ENCODE measurements around the gene SLC8B1. TPM values are rescaled to one million over a fixed set of nuclear protein-coding genes. Genes with fewer than 3 reads are reported as not detected.
"Not testable (repeated sequence)": the region's sequence is repeated elsewhere in the genome, so short reads cannot be mapped to it uniquely, and the experiment has no call there.

The SLC8B1 gene
- total RNA-seq, 3 donors from 2014 or later: 40.8 to 65.3 (median 47.2) TPM

DNA sequence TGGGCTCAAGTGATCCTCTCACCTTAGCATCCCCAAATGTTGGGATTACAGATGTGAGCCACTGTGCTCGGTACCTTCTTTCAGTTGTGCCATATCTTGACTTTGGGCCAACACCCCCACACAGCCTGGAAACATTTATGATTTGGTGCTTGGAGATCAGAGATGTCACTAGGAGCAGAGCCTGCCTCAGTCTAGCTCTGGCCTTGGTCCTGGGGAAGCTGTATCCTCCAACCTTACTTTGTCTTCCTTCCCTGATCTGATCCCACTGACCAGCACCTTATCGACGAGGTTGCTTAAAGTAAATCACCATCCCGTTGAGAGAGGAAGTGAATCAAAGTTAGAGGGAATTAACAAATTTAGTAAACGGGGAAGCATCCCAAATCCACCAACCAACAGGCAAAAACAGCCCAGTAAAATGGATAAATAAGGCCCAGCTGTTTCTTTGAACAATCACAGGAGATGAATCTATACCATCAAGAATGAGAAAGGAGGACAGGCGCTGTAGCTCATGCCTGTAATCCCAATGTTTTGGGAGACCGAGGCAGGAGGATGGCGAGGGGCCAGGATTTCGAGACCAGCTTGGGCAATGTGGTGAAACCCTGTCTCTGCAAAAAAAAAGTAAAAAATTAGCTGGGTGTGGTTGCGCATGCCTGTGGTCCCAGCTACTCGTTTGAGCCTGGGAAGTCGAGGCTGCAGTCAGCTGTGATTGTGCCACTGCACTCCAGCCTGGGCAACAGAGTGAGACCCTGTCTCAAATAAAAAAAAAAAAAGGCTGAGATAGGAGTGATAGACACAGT is 26.9 kb upstream of the SLC8B1 start:
- ATAC-seq: no peak
- TF ChIP-seq, protein P1, sequence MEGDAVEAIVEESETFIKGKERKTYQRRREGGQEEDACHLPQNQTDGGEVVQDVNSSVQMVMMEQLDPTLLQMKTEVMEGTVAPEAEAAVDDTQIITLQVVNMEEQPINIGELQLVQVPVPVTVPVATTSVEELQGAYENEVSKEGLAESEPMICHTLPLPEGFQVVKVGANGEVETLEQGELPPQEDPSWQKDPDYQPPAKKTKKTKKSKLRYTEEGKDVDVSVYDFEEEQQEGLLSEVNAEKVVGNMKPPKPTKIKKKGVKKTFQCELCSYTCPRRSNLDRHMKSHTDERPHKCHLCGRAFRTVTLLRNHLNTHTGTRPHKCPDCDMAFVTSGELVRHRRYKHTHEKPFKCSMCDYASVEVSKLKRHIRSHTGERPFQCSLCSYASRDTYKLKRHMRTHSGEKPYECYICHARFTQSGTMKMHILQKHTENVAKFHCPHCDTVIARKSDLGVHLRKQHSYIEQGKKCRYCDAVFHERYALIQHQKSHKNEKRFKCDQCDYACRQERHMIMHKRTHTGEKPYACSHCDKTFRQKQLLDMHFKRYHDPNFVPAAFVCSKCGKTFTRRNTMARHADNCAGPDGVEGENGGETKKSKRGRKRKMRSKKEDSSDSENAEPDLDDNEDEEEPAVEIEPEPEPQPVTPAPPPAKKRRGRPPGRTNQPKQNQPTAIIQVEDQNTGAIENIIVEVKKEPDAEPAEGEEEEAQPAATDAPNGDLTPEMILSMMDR (IDR thresholded peaks at IDR 0.05): no peak
- intact Hi-C loops (cut with DNase I, micrococcal nuclease): no loop called here

GRCh38 chr12:113359939-113360748 is 25.2 kb upstream of the SLC8B1 start:
- no peaks in the 10 kb centered on the region for H3K9me3 ChIP-seq
- no peaks in the 10 kb centered on the region for H3K36me3 ChIP-seq (ENCODE audit: low read depth)
- ATAC-seq: no peak
- H3K4me1 ChIP-seq (ENCODE audit: low read depth): no peaks in the 10 kb centered on the region
- intact Hi-C loops (cut with DNase I, micrococcal nuclease): no loop called here
- TF ChIP-seq, protein P1 (IDR thresholded peaks at IDR 0.05): no peak
- peak in 1 of 3 donors; percentile 17 for DNase-seq
- H3K4me3 ChIP-seq: no peak overlapping the region

More for the DNA sequence above, 26.9 kb upstream of the SLC8B1 start:
- Histone ChIP-seq H3K9me3 (no peaks in the 10 kb centered on the region), H3K4me1 (ENCODE audit: low read depth) (no peaks in the 10 kb centered on the region), H3K36me3 (ENCODE audit: low read depth) (no peaks in the 10 kb centered on the region), H3K4me3 (no peak overlapping the region)
- DNase-seq: no peak

- peak; percentile 1 for ATAC-seq
- DNase-seq: peak in 2 of 3 donors; percentile 39 to 52
- no peaks in the 10 kb centered on the region for H3K4me1 ChIP-seq (ENCODE audit: low read depth)
- intact Hi-C loops (cut with DNase I, micrococcal nuclease): no loop called here
- H3K9me3 ChIP-seq: no peaks in the 10 kb centered on the region
- peak overlapping the region; percentile 72 for H3K4me3 ChIP-seq
- no peaks in the 10 kb centered on the region for H3K36me3 ChIP-seq (ENCODE audit: low read depth)
- TF ChIP-seq, protein P1 (IDR thresholded peaks at IDR 0.05): no peak
Observed at GRCh38 chr12:113359133-113359938, 24.4 kb upstream of the SLC8B1 start.

GRCh38 chr12:113358381-113359132 is 23.6 kb upstream of the SLC8B1 start, which contains the start of gene PLBD2:
TSS of gene PLBD2 (plus strand) at chr12:113358587. CDS start at chr12:113358601, 14 bp downstream.
- Histone ChIP-seq H3K4me1 (ENCODE audit: low read depth) (no peaks in the 10 kb centered on the region), H3K9me3 (no peaks in the 10 kb centered on the region), H3K4me3 (peak within 1 kb of the TSS; percentile 72), H3K36me3 (ENCODE audit: low read depth) (no peaks in the 10 kb centered on the region)
- intact Hi-C loops (cut with DNase I, micrococcal nuclease): no loop called here
- DNase-seq: peak; percentile 96 to 97 (median 97)
- TF ChIP-seq, protein P1 (IDR thresholded peaks at IDR 0.05): no peak
- ATAC-seq: peak; percentile 98

GRCh38 chr12:113354192-113354591 is 19.3 kb upstream of the SLC8B1 start:
- H3K9me3 ChIP-seq; intact Hi-C loops (cut with DNase I, micrococcal nuclease); ATAC-seq: not testable (repeated sequence)

More at GRCh38 chr12:113354192-113354591, 19.3 kb upstream of the SLC8B1 start:
- not testable (repeated sequence) for DNase-seq; H3K36me3 ChIP-seq (ENCODE audit: low read depth); H3K4me3 ChIP-seq; H3K4me1 ChIP-seq (ENCODE audit: low read depth)
